ENCODE measurements around the gene INPP5B. TPM values are rescaled to one million over a fixed set of nuclear protein-coding genes. Genes with fewer than 3 reads are reported as not detected.

Gene INPP5B
- total and polyA plus RNA-seq, 2 of the 13 experiments (the other 11 are each of a cell fraction or from before 2014, with no cell fraction given), result 9.0 to 9.8 TPM

DNA sequence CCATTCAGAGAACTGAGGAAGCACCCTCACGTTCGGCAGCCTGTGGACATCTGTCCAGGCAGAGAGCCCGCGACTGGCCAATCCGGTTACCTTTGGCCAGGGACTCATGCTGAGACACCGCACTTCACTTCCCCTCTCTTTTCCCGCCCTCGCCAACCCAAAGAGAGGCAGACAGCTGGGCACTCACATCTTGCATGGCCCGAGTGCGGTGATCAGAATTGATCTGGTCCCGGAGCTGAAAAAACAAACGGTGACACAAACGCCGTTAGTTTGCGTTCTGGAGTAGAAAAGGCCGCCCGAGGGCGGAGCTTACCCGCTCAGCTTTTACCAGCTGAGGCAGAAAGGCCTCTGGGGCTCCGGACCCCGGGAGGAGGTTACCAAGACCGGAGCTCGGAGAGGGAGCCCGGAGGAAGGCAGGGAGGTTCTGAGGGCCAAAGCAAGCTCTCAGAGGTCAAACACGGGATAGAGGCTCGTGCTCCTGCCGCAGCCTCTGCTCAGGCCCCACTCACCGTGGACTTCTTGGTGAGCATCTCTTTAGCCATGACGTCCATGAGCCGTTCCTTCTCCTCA, 42.6 kb upstream of the INPP5B start (continued):
- TF ChIP-seq MIER2 (CRISPR knock-in tag; IDR thresholded peaks at IDR 0.05) (no peak), ZNF749 (CRISPR knock-in tag; IDR thresholded peaks at IDR 0.05; ENCODE audit: borderline replicate concordance) (no peak), KMT2A (CRISPR knock-in tag; IDR thresholded peaks at IDR 0.05) (no peak), ZNF589 (CRISPR knock-in tag; conservative IDR thresholded peaks at IDR 0.05) (no peak), CREB1 (IDR thresholded peaks at IDR 0.05) (no peak), CREB1 (CRISPR knock-in tag; IDR thresholded peaks at IDR 0.05) (no peak), RFX3 (CRISPR knock-in tag; IDR thresholded peaks at IDR 0.05) (no peak), EHMT2 (IDR thresholded peaks at IDR 0.05; ENCODE audit: borderline replicate concordance, low read depth, low read length) (no peak), ZNF775 (CRISPR knock-in tag; IDR thresholded peaks at IDR 0.05; ENCODE audit: borderline replicate concordance) (0 out of 2 replicates have a peak, but pooled peaks have one; percentile 34), ZFY (CRISPR knock-in tag; IDR thresholded peaks at IDR 0.05) (no peak), KDM5A (IDR thresholded peaks at IDR 0.05; ENCODE audit: borderline replicate concordance, low read length) (no peak), ZNF577 (CRISPR knock-in tag; IDR thresholded peaks at IDR 0.05; ENCODE audit: borderline replicate concordance, low read depth) (no peak), ZNF232 (CRISPR knock-in tag; IDR thresholded peaks at IDR 0.05; ENCODE audit: borderline replicate concordance) (0 out of 2 replicates have a peak, but pooled peaks have one; percentile 15), CENPT (CRISPR knock-in tag; IDR thresholded peaks at IDR 0.05; ENCODE audit: low read depth) (no peak), IRX3 (CRISPR knock-in tag; IDR thresholded peaks at IDR 0.05; ENCODE audit: borderline replicate concordance, low read depth) (no peak), CCDC6 (CRISPR knock-in tag; IDR thresholded peaks at IDR 0.05) (no peak), ZNF558 (CRISPR knock-in tag; IDR thresholded peaks at IDR 0.05; ENCODE audit: borderline replicate concordance) (no peak), RNF2 (conservative IDR thresholded peaks at IDR 0.05; ENCODE audit: low read depth) (no peak), ZNF17 (CRISPR knock-in tag; IDR thresholded peaks at IDR 0.05) (no peak), ZNF816 (CRISPR knock-in tag; IDR thresholded peaks at IDR 0.05; ENCODE audit: borderline replicate concordance) (peak; percentile 53; the same call in 1 of the 2 replicates), MTF1 (CRISPR knock-in tag; IDR thresholded peaks at IDR 0.05) (no peak), RXRB (CRISPR knock-in tag; IDR thresholded peaks at IDR 0.05; ENCODE audit: borderline replicate concordance) (no peak), GATAD1 (CRISPR knock-in tag; IDR thresholded peaks at IDR 0.05) (no peak), HOXA5 (CRISPR knock-in tag; IDR thresholded peaks at IDR 0.05) (peak; percentile 3; the same call in 1 of the 2 replicates), ZNF782 (CRISPR knock-in tag; IDR thresholded peaks at IDR 0.05; ENCODE audit: borderline replicate concordance) (no peak)
- TF ChIP-seq, protein P1, sequence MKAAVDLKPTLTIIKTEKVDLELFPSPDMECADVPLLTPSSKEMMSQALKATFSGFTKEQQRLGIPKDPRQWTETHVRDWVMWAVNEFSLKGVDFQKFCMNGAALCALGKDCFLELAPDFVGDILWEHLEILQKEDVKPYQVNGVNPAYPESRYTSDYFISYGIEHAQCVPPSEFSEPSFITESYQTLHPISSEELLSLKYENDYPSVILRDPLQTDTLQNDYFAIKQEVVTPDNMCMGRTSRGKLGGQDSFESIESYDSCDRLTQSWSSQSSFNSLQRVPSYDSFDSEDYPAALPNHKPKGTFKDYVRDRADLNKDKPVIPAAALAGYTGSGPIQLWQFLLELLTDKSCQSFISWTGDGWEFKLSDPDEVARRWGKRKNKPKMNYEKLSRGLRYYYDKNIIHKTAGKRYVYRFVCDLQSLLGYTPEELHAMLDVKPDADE (CRISPR knock-in tag; IDR thresholded peaks at IDR 0.05), result 0 out of 2 replicates have a peak, but pooled peaks have one; percentile 61
- TF ChIP-seq, protein P2, sequence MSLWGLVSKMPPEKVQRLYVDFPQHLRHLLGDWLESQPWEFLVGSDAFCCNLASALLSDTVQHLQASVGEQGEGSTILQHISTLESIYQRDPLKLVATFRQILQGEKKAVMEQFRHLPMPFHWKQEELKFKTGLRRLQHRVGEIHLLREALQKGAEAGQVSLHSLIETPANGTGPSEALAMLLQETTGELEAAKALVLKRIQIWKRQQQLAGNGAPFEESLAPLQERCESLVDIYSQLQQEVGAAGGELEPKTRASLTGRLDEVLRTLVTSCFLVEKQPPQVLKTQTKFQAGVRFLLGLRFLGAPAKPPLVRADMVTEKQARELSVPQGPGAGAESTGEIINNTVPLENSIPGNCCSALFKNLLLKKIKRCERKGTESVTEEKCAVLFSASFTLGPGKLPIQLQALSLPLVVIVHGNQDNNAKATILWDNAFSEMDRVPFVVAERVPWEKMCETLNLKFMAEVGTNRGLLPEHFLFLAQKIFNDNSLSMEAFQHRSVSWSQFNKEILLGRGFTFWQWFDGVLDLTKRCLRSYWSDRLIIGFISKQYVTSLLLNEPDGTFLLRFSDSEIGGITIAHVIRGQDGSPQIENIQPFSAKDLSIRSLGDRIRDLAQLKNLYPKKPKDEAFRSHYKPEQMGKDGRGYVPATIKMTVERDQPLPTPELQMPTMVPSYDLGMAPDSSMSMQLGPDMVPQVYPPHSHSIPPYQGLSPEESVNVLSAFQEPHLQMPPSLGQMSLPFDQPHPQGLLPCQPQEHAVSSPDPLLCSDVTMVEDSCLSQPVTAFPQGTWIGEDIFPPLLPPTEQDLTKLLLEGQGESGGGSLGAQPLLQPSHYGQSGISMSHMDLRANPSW (CRISPR knock-in tag; IDR thresholded peaks at IDR 0.05; ENCODE audit: borderline replicate concordance), result no peak
- TF ChIP-seq, protein P3, sequence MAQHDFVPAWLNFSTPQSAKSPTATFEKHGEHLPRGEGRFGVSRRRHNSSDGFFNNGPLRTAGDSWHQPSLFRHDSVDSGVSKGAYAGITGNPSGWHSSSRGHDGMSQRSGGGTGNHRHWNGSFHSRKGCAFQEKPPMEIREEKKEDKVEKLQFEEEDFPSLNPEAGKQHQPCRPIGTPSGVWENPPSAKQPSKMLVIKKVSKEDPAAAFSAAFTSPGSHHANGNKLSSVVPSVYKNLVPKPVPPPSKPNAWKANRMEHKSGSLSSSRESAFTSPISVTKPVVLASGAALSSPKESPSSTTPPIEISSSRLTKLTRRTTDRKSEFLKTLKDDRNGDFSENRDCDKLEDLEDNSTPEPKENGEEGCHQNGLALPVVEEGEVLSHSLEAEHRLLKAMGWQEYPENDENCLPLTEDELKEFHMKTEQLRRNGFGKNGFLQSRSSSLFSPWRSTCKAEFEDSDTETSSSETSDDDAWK (CRISPR knock-in tag; IDR thresholded peaks at IDR 0.05), result no peak
